Measurements from ENCODE around the gene ABHD6.

ABHD6 gene

GRCh38 chr3:58243976-58244585 is 6.5 kb downstream of the ABHD6 start:
- Histone ChIP-seq H3K27ac (no peak overlapping the region), H3K9me3 (replicated peaks in 1 of 11) (no peaks in the 10 kb centered on the region), H3K4me1 (peaks cover 0 to 6% (median 0%) of the 10 kb centered on the region in 10 experiments; a peak in 2 of 20 replicates), H4K20me1 (peaks cover 0 to 48% (median 15%) of the 10 kb centered on the region in 11 experiments; a peak in 12 of 22 replicates), H3K9ac (no peak overlapping the region), H3K4me3 (no peak overlapping the region), H3K36me3 (no peaks in the 10 kb centered on the region), H3K4me2 (no peak overlapping the region), H3K27me3 (no peaks in the 10 kb centered on the region)
- TF ChIP-seq Cebpa-rat (IDR thresholded peaks at IDR 0.05), result no peak

DNA sequence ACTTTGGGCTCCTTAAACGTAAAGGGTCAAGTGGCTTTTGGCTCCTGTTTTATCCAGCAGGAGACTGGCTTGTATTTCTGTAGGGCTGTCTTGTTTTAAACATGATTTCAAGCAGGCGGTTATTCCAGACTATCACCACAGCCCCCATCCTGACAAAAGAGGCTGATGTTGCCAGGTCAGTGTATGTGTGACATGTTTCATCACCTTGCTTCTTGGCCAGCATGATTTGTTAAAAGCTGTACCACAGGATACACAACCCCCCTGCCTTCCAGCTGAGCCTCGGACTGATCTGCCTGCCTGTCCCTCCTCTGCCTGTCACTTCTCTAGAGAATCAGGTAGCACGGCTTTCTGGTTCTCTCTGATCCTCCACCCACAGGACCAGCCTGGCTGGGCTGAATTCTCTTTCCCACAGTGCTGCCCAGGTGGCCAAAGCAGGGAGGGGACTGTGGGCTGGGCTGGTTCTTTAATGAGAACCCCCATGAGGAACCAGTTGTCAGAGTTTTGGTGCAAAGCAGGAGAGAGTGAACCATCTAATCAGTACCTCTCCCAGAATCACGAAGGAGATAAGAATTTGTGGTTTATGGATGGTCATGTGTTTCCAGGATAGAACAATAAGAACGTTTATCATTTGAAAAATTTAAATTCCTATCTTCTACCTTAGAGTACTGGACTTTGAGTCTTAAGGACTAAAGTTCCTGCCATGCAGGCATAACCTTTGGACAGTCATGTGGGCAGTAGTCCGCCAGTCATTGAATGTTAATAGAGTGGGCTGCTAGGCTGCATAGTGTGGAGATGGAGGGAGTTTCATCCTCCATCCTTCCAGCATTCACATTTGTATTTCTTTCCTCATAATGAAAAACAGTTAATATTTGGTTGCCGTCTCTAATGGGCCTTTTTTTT is 8.8 kb downstream of the ABHD6 start:
- H3K36me3 ChIP-seq, result peaks cover 0 to 12% (median 0%) of the 10 kb centered on the region in 11 experiments; a peak in 4 of 22 replicates
- H3K4me1 ChIP-seq, result peaks cover 0 to 7% (median 0%) of the 10 kb centered on the region in 10 experiments; a peak in 5 of 20 replicates
- no peak overlapping the region for H3K9ac ChIP-seq
- no peaks in the 10 kb centered on the region for H3K27me3 ChIP-seq
- peaks cover 0 to 49% (median 14%) of the 10 kb centered on the region in 11 experiments; a peak in 11 of 22 replicates for H4K20me1 ChIP-seq
- H3K27ac ChIP-seq, result no peak overlapping the region
- H3K9me3 ChIP-seq (replicated peaks in 1 of 11), result no peaks in the 10 kb centered on the region
- H3K4me3 ChIP-seq, result no peak overlapping the region
- no peak overlapping the region for H3K4me2 ChIP-seq
- no peak for TF ChIP-seq Cebpa-rat (IDR thresholded peaks at IDR 0.05)

GRCh38 chr3:58249358-58250092 is 11.9 kb downstream of the ABHD6 start:
- H3K36me3 ChIP-seq, result peaks cover 0 to 18% (median 0%) of the 10 kb centered on the region in 11 experiments; a peak in 7 of 22 replicates
- 0 out of 22 replicates have a peak overlapping the region, but pooled peaks of 1 of the 11 experiments have one; percentile 11 for H3K9ac ChIP-seq
- TF ChIP-seq Cebpa-rat (IDR thresholded peaks at IDR 0.05), result no peak

DNA sequence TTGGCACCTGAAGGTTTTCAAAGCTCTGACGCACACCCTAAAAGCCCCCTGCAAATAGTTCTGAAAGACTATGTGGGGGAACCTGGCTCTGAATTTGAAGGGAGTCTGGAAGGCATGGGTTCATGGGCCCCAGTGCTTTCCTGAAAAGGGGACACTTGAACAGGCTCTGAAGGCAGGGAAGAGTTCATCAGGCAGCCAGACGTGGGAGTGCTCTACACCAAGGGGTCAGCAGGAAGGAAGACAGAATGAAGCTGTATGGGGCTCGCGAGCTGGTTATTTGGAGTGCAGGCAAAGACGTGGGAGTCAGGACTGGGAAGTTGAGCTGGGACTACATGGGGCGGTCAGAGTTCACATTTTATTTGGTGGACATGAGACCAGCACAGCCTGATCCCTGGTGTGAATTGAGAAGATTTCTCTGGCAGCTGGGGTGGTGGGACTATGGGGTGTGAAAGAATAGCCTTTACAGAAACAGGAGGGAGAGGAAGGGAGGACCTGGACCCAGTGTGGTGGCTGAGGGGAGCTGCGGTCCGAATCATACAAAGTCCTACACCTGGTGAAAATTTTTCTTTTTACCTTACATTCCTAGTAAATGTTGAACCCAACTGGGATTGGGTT is 12.6 kb downstream of the ABHD6 start:
- no peaks in the 10 kb centered on the region for H3K9me3 ChIP-seq (replicated peaks in 1 of 11)
- H3K27me3 ChIP-seq, result no peaks in the 10 kb centered on the region
- TF ChIP-seq Cebpa-rat (IDR thresholded peaks at IDR 0.05), result no peak
- no peak overlapping the region for H3K9ac ChIP-seq
- no peak overlapping the region for H3K27ac ChIP-seq
- peaks cover 0 to 30% (median 0%) of the 10 kb centered on the region in 11 experiments; a peak in 8 of 22 replicates for H4K20me1 ChIP-seq
- H3K4me3 ChIP-seq, result no peak overlapping the region
- H3K4me2 ChIP-seq, result no peak overlapping the region
- peaks cover 0 to 18% (median 0%) of the 10 kb centered on the region in 11 experiments; a peak in 7 of 22 replicates for H3K36me3 ChIP-seq
- H3K4me1 ChIP-seq, result peaks cover 0 to 7% (median 0%) of the 10 kb centered on the region in 10 experiments; a peak in 5 of 20 replicates

More at GRCh38 chr3:58249358-58250092, 11.9 kb downstream of the ABHD6 start:
- Histone ChIP-seq H3K9me3 (replicated peaks in 1 of 11) (no peaks in the 10 kb centered on the region), H3K27me3 (no peaks in the 10 kb centered on the region), H3K4me2 (peak overlapping the region in 2 of 11 experiments; percentile 3 to 35; a peak in 3 of 22 replicates), H4K20me1 (peaks cover 0 to 30% (median under 1%) of the 10 kb centered on the region in 11 experiments; a peak in 8 of 22 replicates), H3K27ac (no peak overlapping the region), H3K4me3 (no peak overlapping the region), H3K4me1 (peaks cover 0 to 7% (median 0%) of the 10 kb centered on the region in 10 experiments; a peak in 5 of 20 replicates)

- H3K27ac ChIP-seq, result no peak overlapping the region
- H3K4me3 ChIP-seq, result no peak overlapping the region
- H4K20me1 ChIP-seq, result peaks cover 0 to 23% (median 0%) of the 10 kb centered on the region in 11 experiments; a peak in 5 of 22 replicates
- H3K9ac ChIP-seq, result no peak overlapping the region
- H3K36me3 ChIP-seq, result peaks cover 0 to 21% (median 2%) of the 10 kb centered on the region in 11 experiments; a peak in 9 of 22 replicates
- peaks cover 0 to 7% (median 0%) of the 10 kb centered on the region in 10 experiments; a peak in 5 of 20 replicates for H3K4me1 ChIP-seq
- no peak overlapping the region for H3K4me2 ChIP-seq
- H3K27me3 ChIP-seq, result no peaks in the 10 kb centered on the region
- TF ChIP-seq Cebpa-rat (IDR thresholded peaks at IDR 0.05), result no peak
- no peaks in the 10 kb centered on the region for H3K9me3 ChIP-seq (replicated peaks in 1 of 11)
Observed at GRCh38 chr3:58251631-58252035, 14.0 kb downstream of the ABHD6 start.

- peaks cover 0 to 6% (median 0%) of the 10 kb centered on the region in 10 experiments; a peak in 5 of 20 replicates for H3K4me1 ChIP-seq
- TF ChIP-seq Cebpa-rat (IDR thresholded peaks at IDR 0.05), result no peak
- peaks cover 12 to 47% (median 18%) of the 10 kb centered on the region in 11 experiments; a peak in 18 of 22 replicates for H3K36me3 ChIP-seq
- no peak overlapping the region for H3K9ac ChIP-seq
- no peak overlapping the region for H3K4me3 ChIP-seq
- no peaks in the 10 kb centered on the region for H3K9me3 ChIP-seq (replicated peaks in 1 of 11)
- no peak overlapping the region for H3K4me2 ChIP-seq
- no peak overlapping the region for H3K27ac ChIP-seq
- peaks cover 0 to 10% (median 0%) of the 10 kb centered on the region in 11 experiments; a peak in 4 of 22 replicates for H4K20me1 ChIP-seq
- no peaks in the 10 kb centered on the region for H3K27me3 ChIP-seq
Observed at GRCh38 chr3:58254144-58254543, 16.6 kb downstream of the ABHD6 start.

GRCh38 chr3:58256061-58256460 is 18.5 kb downstream of the ABHD6 start:
- H3K9me3 ChIP-seq (replicated peaks in 1 of 11), result no peaks in the 10 kb centered on the region
- H3K27ac ChIP-seq, result no peak overlapping the region
- H3K9ac ChIP-seq, result no peak overlapping the region
- H4K20me1 ChIP-seq, result no peaks in the 10 kb centered on the region
- no peak for TF ChIP-seq Cebpa-rat (IDR thresholded peaks at IDR 0.05)
- H3K36me3 ChIP-seq, result peaks cover 12 to 46% (median 28%) of the 10 kb centered on the region in 11 experiments; a peak in 18 of 22 replicates
- no peak overlapping the region for H3K4me3 ChIP-seq
- peaks cover 0 to 14% (median 5%) of the 10 kb centered on the region in 10 experiments; a peak in 9 of 20 replicates for H3K4me1 ChIP-seq
- H3K27me3 ChIP-seq, result no peaks in the 10 kb centered on the region
- no peak overlapping the region for H3K4me2 ChIP-seq

DNA sequence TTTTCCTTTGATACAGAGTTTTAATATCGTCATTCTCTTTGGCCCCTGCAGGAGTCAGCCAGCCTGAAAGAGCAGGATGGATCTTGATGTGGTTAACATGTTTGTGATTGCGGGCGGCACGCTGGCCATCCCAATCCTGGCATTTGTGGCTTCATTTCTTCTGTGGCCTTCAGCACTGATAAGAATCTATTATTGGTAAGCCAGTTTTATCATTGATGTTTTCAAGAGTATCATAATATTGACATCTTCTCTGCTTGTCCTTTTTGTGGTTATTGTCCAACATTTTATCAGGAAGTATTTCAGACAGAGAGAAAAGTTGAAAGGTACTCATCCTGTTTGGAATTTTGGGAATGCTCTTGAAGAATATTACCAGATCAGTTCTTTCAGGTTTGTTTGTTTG is 18.9 kb downstream of the ABHD6 start:
- Histone ChIP-seq H3K9me3 (replicated peaks in 1 of 11) (no peaks in the 10 kb centered on the region), H3K27me3 (no peaks in the 10 kb centered on the region), H3K36me3 (peaks cover 12 to 42% (median 28%) of the 10 kb centered on the region in 11 experiments; a peak in 18 of 22 replicates), H3K9ac (no peak overlapping the region), H3K27ac (no peak overlapping the region), H3K4me3 (no peak overlapping the region), H3K4me1 (peaks cover 0 to 14% (median 5%) of the 10 kb centered on the region in 10 experiments; a peak in 9 of 20 replicates), H4K20me1 (no peaks in the 10 kb centered on the region), H3K4me2 (no peak overlapping the region)
- no peak for TF ChIP-seq Cebpa-rat (IDR thresholded peaks at IDR 0.05)

All from BLaER1 treated with 17β-estradiol and CSF1 and Interleukin-3, amounts not matched to agents 10 nM and 100 nM (cell line).